ENCODE measurements around the gene OLFM2.

OLFM2 gene

DNA sequence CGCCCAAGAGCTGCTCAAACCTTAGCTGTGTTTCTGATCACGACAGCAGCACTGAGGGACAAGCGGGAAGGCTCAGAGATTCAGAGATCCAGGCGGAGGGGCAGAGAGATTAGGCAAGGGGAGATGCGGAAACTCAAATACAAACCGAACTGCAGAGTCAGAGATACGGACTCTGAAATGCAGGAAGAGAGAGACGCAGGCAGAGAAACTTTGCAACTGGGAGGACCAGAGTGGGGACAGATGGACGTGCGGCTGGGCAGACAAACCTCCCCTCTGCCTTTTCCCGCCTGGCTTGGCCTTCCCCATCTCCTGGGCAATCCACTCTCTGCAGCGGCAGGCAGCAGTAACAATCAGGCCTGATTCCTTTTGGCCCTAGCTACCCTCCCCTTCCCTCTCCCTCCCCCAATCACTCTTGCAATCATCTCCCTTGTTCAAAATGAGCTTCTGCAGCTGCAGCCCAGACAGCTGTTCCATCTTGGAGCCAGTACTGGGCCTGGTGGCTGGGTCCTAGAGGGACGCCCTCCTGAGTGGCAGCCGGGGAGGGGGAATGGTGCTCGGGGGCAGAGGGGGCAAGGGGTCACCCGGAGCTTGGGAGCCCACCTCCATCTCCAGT lies 29.7 kb downstream of the OLFM2 start:
- DNase-seq = no peak

DNA sequence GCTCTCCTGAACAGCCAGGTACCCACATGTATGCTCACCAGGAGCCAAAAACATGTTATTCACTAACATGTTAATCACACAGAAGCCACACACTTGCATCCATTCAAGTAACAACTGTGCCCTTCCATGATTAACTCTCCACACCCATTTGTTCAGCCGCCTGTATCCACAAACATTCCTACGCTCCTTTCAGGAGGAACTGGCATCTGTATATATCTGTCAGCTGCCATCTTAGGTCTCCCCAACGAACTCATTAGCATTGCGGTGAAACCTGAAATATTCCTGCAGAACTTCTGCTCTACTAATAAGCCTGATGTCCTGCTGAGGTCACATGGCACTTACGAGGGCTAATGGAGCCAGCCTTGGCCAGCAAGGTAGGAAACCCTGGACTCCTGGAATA lies 33.0 kb downstream of the OLFM2 start:
- no peak for DNase-seq

DNA sequence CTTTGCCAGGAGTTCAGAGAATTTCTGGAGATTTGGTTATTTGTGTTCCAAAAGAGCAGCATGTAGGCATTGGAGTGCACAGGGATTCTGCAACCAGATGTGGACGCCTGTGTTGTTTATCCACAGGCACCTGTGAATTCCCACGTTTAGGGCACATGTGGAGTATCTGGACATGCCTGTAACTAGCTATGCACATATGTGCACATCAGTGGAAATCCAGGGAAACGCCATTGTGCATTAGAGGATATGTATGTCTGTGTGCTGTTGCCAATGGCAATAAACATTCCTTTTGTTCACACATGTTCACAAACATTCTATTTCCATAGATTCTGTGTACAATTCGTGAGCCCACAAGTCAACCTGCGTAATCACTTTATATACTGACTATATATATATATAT lies 34.7 kb downstream of the OLFM2 start:
- DNase-seq = no peak

DNA sequence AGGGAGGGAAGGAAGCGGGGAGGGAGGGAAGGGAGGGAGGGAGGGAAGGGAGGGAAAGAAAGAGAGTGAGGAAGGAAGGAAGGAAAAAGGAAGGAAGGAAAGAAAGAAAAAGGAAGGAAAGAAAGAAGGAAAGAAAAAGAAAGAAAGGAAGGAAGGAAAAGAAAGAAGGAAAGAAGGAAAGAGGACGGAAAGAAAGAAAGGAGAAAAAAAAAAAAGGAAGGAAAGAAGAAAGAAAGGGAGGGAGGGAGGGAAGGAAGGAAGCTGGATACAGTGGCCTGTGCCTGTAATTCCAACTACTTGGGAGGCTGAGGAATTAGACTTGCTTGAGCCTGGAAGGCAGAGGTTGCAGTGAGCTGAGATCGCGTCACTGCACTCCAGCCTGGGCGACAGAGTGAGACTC lies 35.3 kb downstream of the OLFM2 start:
- DNase-seq = no peak

DNA sequence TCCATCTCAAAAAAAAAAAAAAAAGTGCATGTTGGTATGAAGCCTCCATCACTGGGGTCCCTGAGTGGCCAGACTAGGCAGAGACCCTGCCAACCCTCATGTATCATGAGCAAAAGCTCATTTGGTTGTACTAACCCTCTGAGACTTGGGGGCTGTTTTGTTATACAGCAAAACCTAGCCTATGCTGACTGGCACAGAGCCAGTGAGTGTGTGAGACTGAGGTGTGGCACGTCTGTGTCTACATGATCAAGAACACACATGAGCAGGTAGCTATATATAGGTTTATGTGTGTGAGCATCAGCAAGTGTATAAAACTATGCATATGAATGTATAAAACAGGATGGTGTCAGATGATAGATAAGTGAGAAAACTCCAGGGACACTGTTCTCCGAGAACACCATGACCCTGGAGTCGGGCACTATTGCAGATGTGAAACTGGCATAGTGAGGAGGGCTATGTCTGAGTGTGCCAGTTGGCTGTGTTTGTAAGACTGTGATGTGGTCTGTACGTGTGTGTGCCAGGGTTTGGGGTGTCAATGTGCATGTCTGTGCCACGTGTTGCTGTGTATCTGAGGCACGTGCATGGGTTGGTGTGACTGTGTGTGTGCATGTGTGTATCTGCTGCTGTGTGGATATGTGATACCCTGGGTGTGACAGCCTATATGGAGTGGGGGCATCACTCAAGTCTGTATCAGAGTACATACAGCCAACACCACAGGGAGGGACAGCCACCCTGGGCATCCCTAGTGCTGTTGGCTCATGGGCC lies 44.5 kb downstream of the OLFM2 start:
- DNase-seq = no peak

DNA sequence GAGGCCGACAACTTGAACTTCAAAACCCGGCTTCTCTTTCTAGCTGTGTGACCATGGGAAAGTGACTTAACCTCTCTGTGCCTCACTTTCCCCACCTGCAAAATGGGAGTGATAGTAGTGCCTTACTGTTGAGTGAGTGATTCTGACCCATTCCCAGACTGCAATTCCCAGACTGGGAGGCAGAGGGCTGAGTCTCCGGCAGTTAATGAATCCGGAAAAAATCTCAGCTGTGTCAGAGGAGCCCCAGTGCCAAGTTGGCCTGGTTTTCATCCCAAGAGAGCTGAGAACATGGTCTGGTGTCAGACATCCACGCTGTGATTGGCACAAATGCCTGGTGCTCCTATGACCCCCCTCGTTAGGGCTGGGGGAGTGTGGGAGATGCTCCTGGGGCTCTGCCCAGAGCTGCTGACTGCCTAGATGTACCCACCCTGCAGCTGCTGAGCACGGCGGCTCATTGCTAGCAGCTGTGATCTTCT lies 51.2 kb downstream of the OLFM2 start:
- no peak for DNase-seq

- no peak for DNase-seq
Measured at GRCh38 chr19:9883764-9884163, 52.6 kb downstream of the OLFM2 start.

- DNase-seq = no peak
Measured at GRCh38 chr19:9883231-9883758, 53.0 kb downstream of the OLFM2 start.

GRCh38 chr19:9881720-9882119 lies 54.6 kb downstream of the OLFM2 start:
- no peak for DNase-seq

GRCh38 chr19:9878511-9879196 lies 57.7 kb downstream of the OLFM2 start:
- DNase-seq = no peak

- no peak for DNase-seq
Measured at GRCh38 chr19:9877780-9878510, 58.4 kb downstream of the OLFM2 start.

DNA sequence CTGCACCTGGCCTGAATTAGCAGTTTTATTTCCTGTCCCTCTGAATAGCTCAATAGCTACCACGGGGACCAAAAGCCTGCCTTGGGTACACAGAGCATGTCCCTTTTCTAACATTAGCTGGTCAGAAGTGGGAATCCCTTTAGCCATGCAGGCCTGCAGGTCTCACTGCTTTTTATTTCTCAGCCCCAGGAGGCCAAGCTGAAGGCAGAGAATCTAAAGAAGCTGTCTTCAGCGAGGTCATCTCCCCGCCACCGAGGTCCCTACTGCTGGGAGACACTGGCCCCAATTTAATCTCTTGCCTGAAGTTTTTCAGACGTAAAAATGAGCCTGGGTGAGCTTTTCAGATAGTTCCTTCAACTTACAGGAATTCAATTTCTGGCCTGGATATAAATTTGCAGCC lies 60.5 kb downstream of the OLFM2 start:
- DNase-seq = no peak

DNA sequence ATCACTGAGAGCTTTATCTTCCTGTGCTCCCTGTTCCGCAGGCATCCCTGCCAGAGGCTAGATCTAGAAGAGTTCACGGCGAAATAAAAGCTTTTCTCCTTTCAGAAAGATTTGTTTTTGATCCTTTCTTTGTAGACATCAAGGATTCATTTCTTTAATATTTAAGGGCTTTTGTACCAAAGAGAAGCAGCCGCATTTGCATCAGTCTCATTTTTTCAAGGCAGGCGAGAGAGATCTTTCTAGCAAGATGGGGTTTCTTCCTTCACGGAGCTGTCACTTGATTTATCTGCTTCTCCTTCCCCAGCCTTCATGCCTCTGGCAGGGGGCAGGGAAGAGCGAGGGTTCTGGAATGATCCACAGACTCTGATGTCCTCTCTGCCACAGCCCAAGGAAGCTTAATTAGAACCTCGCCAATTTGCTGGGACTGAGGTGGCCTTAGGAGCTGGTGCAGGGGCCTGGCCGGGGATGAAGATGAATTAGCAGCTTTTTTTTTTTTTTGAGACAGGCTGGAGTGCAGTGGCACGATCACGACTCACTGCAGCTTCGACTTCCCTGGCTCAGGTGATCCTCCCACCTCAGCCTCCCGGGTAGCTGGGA lies 61.2 kb downstream of the OLFM2 start:
- no peak for DNase-seq

GRCh38 chr19:9872618-9873242 lies 63.6 kb downstream of the OLFM2 start:
- DNase-seq = no peak

GRCh38 chr19:9871626-9872338 lies 64.5 kb downstream of the OLFM2 start:
- DNase-seq = no peak

DNA sequence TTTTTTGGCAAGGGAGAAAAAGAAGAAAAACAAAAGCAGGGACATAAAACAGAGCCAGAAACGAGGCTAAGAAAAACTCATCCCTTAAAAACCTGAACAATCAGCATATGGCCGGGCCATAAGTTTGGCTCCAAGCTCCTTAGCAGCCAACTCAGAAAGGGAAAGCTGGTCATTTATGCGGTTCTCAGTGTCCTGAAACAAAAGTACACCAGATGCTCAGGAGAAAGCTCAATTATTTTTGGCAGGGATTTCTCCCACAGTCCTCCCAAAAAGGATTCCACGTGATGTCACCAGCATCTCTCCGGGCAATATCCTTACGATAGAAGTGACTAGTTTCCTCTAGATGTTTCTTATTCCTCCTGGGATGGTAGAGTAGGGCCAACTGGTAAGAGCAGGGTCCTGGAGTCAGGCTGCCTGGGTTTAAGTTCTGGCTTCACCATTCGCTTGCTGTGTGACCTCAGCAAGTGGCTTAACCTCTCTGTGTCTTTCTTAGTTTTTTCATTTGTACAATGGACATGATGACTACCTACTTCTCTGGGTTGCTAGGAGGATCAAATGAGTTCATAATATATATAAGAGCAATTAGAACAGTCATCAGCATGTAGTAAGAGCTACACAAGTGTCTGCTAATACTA lies 67.2 kb downstream of the OLFM2 start:
- no peak for DNase-seq

DNA sequence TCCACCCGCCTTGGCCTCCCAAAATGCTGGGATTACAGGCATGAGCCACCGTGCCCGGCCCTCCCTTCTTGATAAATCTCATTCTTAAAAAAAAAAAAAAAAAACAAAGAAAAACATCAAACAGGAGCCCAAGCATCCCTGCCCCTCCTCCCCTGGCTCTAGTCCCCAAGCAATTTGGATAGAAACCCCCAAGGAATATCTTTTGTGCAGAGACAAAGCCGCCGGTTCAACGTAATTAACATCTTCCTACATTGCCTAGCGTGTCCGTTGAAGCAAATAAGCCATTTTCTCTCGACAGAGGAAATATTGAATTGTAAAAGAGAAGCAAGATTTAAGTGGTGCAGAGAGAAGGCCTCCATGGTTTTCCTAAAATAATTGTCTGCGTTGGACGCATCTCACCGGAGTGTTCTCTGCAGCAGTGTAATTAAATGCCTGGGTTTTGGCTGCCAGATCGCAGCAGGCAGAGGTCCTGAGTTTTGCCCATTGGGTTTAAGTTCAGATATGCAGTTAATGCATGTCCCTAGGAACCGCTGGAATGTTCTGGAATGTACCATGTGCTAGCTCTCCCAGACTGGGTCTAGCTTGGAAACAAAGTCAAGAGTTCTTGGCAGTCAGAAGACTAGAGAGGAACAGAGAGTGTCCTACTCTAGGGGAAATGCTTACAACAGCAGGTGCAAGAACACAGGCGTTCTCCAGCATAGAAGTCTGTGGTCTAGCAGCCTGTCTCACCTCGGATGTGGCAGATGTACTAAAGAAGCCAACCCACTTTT lies 70.4 kb downstream of the OLFM2 start:
- no peak for DNase-seq

DNA sequence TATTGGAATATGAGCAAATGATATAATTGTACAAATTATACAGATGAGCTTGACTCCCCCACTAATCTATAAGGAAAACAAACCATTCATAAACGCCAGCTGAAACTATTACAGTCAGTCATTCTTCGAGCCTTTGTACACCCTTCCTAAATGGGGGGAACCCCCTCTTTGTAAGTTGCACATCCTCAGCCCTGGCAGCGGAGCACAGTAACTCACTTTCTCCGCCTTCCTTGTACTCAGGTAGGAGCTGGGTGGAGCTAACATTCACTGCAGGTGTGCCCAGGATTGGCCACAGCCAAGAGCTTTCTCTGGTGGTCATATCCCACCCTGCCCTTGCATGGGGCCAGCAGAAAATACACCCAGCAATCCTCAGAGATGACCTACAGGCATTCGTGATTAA lies 72.6 kb downstream of the OLFM2 start:
- no peak for DNase-seq

GRCh38 chr19:9862938-9863337 lies 73.4 kb downstream of the OLFM2 start:
- DNase-seq = no peak

DNA sequence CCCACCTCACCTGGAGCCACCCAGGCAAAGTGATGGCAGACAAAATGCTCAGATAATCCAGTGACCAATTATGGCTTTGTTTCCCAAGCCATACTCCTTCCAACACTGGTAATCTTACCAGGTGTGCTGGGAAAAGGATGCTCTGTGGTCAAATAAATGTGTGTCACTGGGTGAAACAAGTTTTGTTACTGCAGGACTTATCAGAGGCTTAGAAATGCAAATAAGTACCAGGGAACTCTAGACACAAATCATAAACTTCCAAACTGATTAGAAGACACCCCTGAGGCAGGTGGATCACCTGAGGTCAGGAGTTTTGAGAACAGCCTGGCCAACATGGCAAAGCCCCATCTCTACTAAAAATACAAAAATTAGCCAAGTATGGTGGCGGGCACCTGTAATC lies 74.8 kb downstream of the OLFM2 start:
- DNase-seq = no peak

Data from suppressor macrophage (primary cell).